GM12878 (cell line): ENCODE data around the gene CPNE6. TPM values are rescaled to one million over a fixed set of nuclear protein-coding genes. Genes with fewer than 3 reads are reported as not detected.

Source experiments
- ATAC-seq: fragments of 200-7000 bp; cut with Tn5 transposase; 3 replicates; pipeline ENCODE4 v1.9.1; 2020; ENCODE audit warnings: mild to moderate bottlenecking, moderate library complexity
- BruUV-seq: library from RNA; stranded (reverse); fragments of 400-500 nt; replicated peaks from 2 replicates; lab custom pipeline; 2021; lab: Mats Ljungman, UMichigan
- CTCF ChIA-PET: fragments of 300-600 bp; sonication (Branson Sonifier 250); formaldehyde crosslinking; extraction: SDS; loops from one replicate; lab custom pipeline; 2021; ENCODE audit warnings: inconsistent platforms; lab: Yijun Ruan, JAX
- POLR2A ChIA-PET: fragments of 350-600 bp; formaldehyde crosslinking; extraction: SDS; loops from one replicate; lab custom pipeline; 2021; ENCODE audit warnings: inconsistent platforms; lab: Charles Lee
- RAD21 ChIA-PET: fragments of 300-600 bp; sonication (Branson Sonifier 250); formaldehyde crosslinking; loops from one replicate; lab custom pipeline; 2023; ENCODE audit warnings: antibody characterized with exemption; ENCODE audit not compliant: unreplicated experiment; lab: Charles Lee
- SMC1A ChIA-PET: fragments of 300-600 bp; sonication (Branson Sonifier 250); formaldehyde crosslinking; loops from one replicate; lab custom pipeline; 2023; ENCODE audit not compliant: unreplicated experiment, uncharacterized antibody; lab: Charles Lee
- DNase-seq: peaks from one replicate; pipeline ENCODE4 v3.0.0-alpha.2; 2011; ENCODE audit warnings: low read depth, low spot score
- FAIRE-seq: peaks from 3 replicates; lab custom pipeline; 2011; peaks lifted over from hg19 to GRCh38; lab: Jason Lieb, UNC
- H2AFZ ChIP-seq: 2 replicates; pipeline ENCODE4 v1.6.0; 2011; ENCODE audit warnings: low read depth, low read length, control low read depth; ENCODE audit not compliant: control insufficient read depth
- H3K27ac ChIP-seq: 2 replicates; pipeline ENCODE4 v1.5.1; 2011; ENCODE audit warnings: control low read depth; ENCODE audit not compliant: control insufficient read depth, insufficient read depth
- H3K27me3 ChIP-seq, 2 experiments: replicated peaks in 1 of 2; 2 replicates each; pipeline versions ENCODE4 v1.6.0 to v1.6.1; 2011; ENCODE audit warnings: low read length in 1 of 2; ENCODE audit not compliant: control insufficient read depth in 2 of 2, insufficient read depth in 2 of 2
- H3K36me3 ChIP-seq, 2 experiments: 2 replicates each; pipeline ENCODE4 v1.5.1; 2011; ENCODE audit warnings: low read length in 1 of 2; ENCODE audit not compliant: control insufficient read depth in 2 of 2, insufficient read depth in 2 of 2
- H3K4me1 ChIP-seq: 2 replicates; pipeline ENCODE4 v1.6.1; 2011; ENCODE audit warnings: mild to moderate bottlenecking, low read length, moderate library complexity, mixed read lengths; ENCODE audit not compliant: control insufficient read depth, insufficient read depth
- H3K4me2 ChIP-seq: 2 replicates; pipeline ENCODE4 v1.6.0; 2011; ENCODE audit warnings: control low read depth; ENCODE audit not compliant: control insufficient read depth, insufficient read depth
- H3K4me3 ChIP-seq: fragments of 200-600 bp; sonication (generic); 2 replicates; pipeline ENCODE4 v1.5.1; 2016
- H3K79me2 ChIP-seq: 2 replicates; pipeline ENCODE4 v1.6.0; 2011; ENCODE audit warnings: low read length; ENCODE audit not compliant: control insufficient read depth, insufficient read depth
- H3K9ac ChIP-seq: 2 replicates; pipeline ENCODE4 v1.8.0; 2011; ENCODE audit warnings: low read length, control low read depth, mixed read lengths; ENCODE audit not compliant: control insufficient read depth, insufficient read depth
- H3K9me3 ChIP-seq: replicated peaks from 3 replicates; pipeline ENCODE4 v1.5.1; 2011; ENCODE audit warnings: mild to moderate bottlenecking, low read length; ENCODE audit not compliant: control insufficient read depth, insufficient read depth
- H4K20me1 ChIP-seq: 2 replicates; pipeline ENCODE4 v1.6.0; 2011; ENCODE audit not compliant: control insufficient read depth, insufficient read depth
- ATF2 ChIP-seq: IDR thresholded peaks from 2 replicates; pipeline ENCODE4 v1.6.1; 2012; ENCODE audit warnings: low read length, inconsistent platforms
- BCL3 ChIP-seq: IDR thresholded peaks from 2 replicates; pipeline ENCODE4 v1.6.1; 2011; ENCODE audit warnings: borderline replicate concordance, low read depth, mild to moderate bottlenecking, moderate library complexity, low read length; ENCODE audit not compliant: insufficient read depth, poor library complexity, severe bottlenecking
- BHLHE40 ChIP-seq, 2 experiments: fragments of 450-650 bp in 1 of 2; IDR thresholded peaks; 2 replicates each; pipeline ENCODE4 v1.6.1; 2011 to 2017; ENCODE audit warnings: low read depth in 2 of 2, borderline replicate concordance in 1 of 2, improper control_type of control experiment in 1 of 2, low read length in 1 of 2, mild to moderate bottlenecking in 1 of 2
- E2F8 ChIP-seq: fragments of 450-650 bp; IDR thresholded peaks from 2 replicates; pipeline ENCODE4 v1.6.1; 2018; ENCODE audit warnings: mild to moderate bottlenecking, low read depth, moderate library complexity; ENCODE audit not compliant: partially characterized antibody
- FOXM1 ChIP-seq: IDR thresholded peaks from 2 replicates; pipeline ENCODE4 v1.6.1; 2012; ENCODE audit warnings: low read depth, mild to moderate bottlenecking, inconsistent platforms, low read length, moderate library complexity
- GABPA ChIP-seq: IDR thresholded peaks from 2 replicates; pipeline ENCODE4 v1.6.1; 2014; ENCODE audit warnings: antibody characterized with exemption, low read depth, mild to moderate bottlenecking, inconsistent platforms
- GATAD2B ChIP-seq: fragments of 450-650 bp; conservative IDR thresholded peaks from 2 replicates; pipeline ENCODE4 v1.6.1; 2017; ENCODE audit warnings: low read depth, mild to moderate bottlenecking, moderate library complexity
- HCFC1 ChIP-seq: fragments of 150-350 bp; IDR thresholded peaks from 2 replicates; pipeline ENCODE4 v1.6.1; 2014; ENCODE audit warnings: low read length
- IRF3 ChIP-seq: fragments of 450-650 bp; IDR thresholded peaks from 2 replicates; pipeline ENCODE4 v1.6.1; 2014; ENCODE audit warnings: mild to moderate bottlenecking
- IRF4 ChIP-seq: IDR thresholded peaks from 2 replicates; pipeline ENCODE4 v1.6.1; 2011; ENCODE audit warnings: low read depth, low read length
- KLF5 ChIP-seq: fragments of 450-650 bp; IDR thresholded peaks from 2 replicates; pipeline ENCODE4 v1.6.1; 2014; ENCODE audit warnings: mild to moderate bottlenecking; ENCODE audit not compliant: partially characterized antibody
- MTA2 ChIP-seq: fragments of 450-650 bp; IDR thresholded peaks from 2 replicates; pipeline ENCODE4 v1.6.1; 2016; ENCODE audit warnings: low read depth, mild to moderate bottlenecking, moderate library complexity
- NR2C2 ChIP-seq: IDR thresholded peaks from 2 replicates; pipeline ENCODE4 v1.6.1; 2011; ENCODE audit warnings: borderline replicate concordance, low read depth; ENCODE audit not compliant: control insufficient read depth, insufficient read length
- POLR2AphosphoS2 ChIP-seq: IDR thresholded peaks from 2 replicates; pipeline ENCODE4 v1.6.1; 2011; ENCODE audit warnings: low read depth, mild to moderate bottlenecking, low read length, improper control_type of control experiment, moderate library complexity
- RB1 ChIP-seq: fragments of 450-650 bp; formaldehyde crosslinking; IDR thresholded peaks from 2 replicates; pipeline ENCODE4 v1.6.1; 2017; ENCODE audit warnings: mild to moderate bottlenecking, borderline replicate concordance
- SMAD5 ChIP-seq: IDR thresholded peaks from 2 replicates; pipeline ENCODE4 v1.6.1; 2016; ENCODE audit warnings: antibody characterized with exemption, low read depth
- SMC3 ChIP-seq: IDR thresholded peaks from 2 replicates; pipeline ENCODE4 v1.6.1; 2011; ENCODE audit warnings: low read length, improper control_type of control experiment, borderline replicate concordance
- ZNF622 ChIP-seq: fragments of 450-650 bp; IDR thresholded peaks from 2 replicates; pipeline ENCODE4 v1.6.1; 2017; ENCODE audit warnings: mild to moderate bottlenecking, inconsistent platforms
- WGBS: methylation state at CpG from one replicate; pipeline ENCODE4 v1.1.6; 2016; ENCODE audit warnings: low lambda C conversion rate; ENCODE audit not compliant: insufficient replicate concordance, insufficient coverage; ENCODE audit errors: missing lambda C conversion rate; 5-methylcytosine and 5-hydroxymethylcytosine counted together
- in situ Hi-C: fragments of 300-500 bp; cut with MboI; formaldehyde crosslinking; loops from 9 replicates; pipeline ENCODE4 v1.14.3; 2018; ENCODE audit warnings: mixed read lengths
- intact Hi-C: fragments of 100-400 bp; cut with micrococcal nuclease; formaldehyde crosslinking; loops from one replicate; pipeline ENCODE4 v1.14.2; 2022; ENCODE audit not compliant: unreplicated experiment
- polyA plus RNA-seq, 11 experiments: library from polyadenylated mRNA; depleted of rRNA in 4 of 11; unstranded in 6 of 11; stranded (reverse) in 5 of 11; fragments of >200 nt; fragmentation: Nextera tagmentation in 4 of 11; fragmentation: Illumina TruSeq in 1 of 11; extraction: Ambion mirVana in 4 of 11; extraction: Trizol in 1 of 11; gene quantifications; 1 replicate in 1 of 11; 2 replicates in 10 of 11; pipeline versions ENCODE4 v1.2.1 to v1.2.3, GENCODE V29; 2011 to 2016; ENCODE audit warnings: inconsistent platforms in 2 of 11, missing spikeins in 2 of 11, low read depth in 1 of 11
- total RNA-seq, 4 experiments: library from RNA; depleted of rRNA in 3 of 4; stranded (reverse); fragments of >200 nt in 3 of 4; fragmentation: Illumina TruSeq in 1 of 4; extraction: Trizol in 1 of 4; gene quantifications; 2 replicates each; pipeline versions ENCODE4 v1.2.1 to v1.2.3, GENCODE V29; 2013 to 2021

CPNE6 gene
- total and polyA plus RNA-seq, 10 of the 15 experiments (the other 5 are each of a cell fraction or from before 2014, with no cell fraction given) = 0.06 to 0.43 (median 0.18) TPM; not detected in 3

- Histone ChIP-seq H3K9me3 (no peaks in the 10 kb centered on the region), H3K27ac (no peak overlapping the region), H3K27me3 (no peaks in the 10 kb centered on the region), H3K9ac (no peak overlapping the region), H3K36me3 (no peaks in the 10 kb centered on the region), H3K4me3 (no peak overlapping the region), H3K79me2 (peaks cover 10% of the 10 kb centered on the region), H3K4me1 (0 out of 2 replicates have a peak, but pooled peaks cover 3% of the 10 kb centered on the region), H2AFZ (no peak overlapping the region), H4K20me1 (no peaks in the 10 kb centered on the region), H3K4me2 (no peak overlapping the region)
- RAD21 ChIA-PET = interaction anchor here (0.7 to 9.1 kb wide), 11 partner anchors 9 to 244 kb away, joined by 3 to 153 read pairs (median 4); partner anchors contain the start of genes IRF9, PSME2 and RNF31
- in situ Hi-C loops (loop anchor here (5.0 kb wide), 3 partner anchors 33 to 113 kb away; no protein-coding TSS in a partner anchor), intact Hi-C loops (loop anchor here (1.0 to 5.0 kb wide), 3 partner anchors 32 to 207 kb away; partner anchors contain the start of genes DHRS1 and NOP9)
- WGBS = 93% methylated on average over 4 of the region's 6 CpGs
- CTCF ChIA-PET = interaction anchor here (0.6 to 11.2 kb wide), 23 partner anchors 9 to 162 kb away, joined by 3 to 294 read pairs (median 7); partner anchors contain the start of genes CARMIL3, DCAF11, IRF9 and NRL
- BruUV-seq = no TSS peak
- TF ChIP-seq ZNF622 (no peak), RB1 (no peak), GABPA (no peak), HCFC1 (no peak), E2F8 (no peak), POLR2AphosphoS2 (no peak), ATF2 (no peak), FOXM1 (no peak), IRF4 (no peak), MTA2 (no peak), SMAD5 (no peak), BCL3 (no peak), KLF5 (no peak), GATAD2B (no peak), NR2C2 (no peak), IRF3 (no peak), SMC3 (no peak), BHLHE40 (IDR thresholded peaks at IDR 0.05; ENCODE audit: borderline replicate concordance in 1 of 2, low read depth in 2 of 2, low read length in 1 of 2) (no peak)
- FAIRE-seq = no peak
- no peak for DNase-seq
- POLR2A ChIA-PET = interaction anchor here (1.0 to 6.6 kb wide), 5 partner anchors 15 to 71 kb away, joined by 3 to 79 read pairs (median 6); partner anchors contain the start of genes DCAF11, IRF9 and NRL
- ATAC-seq = no peak
- SMC1A ChIA-PET = interaction anchor here (0.8 to 9.2 kb wide), 19 partner anchors 9 to 152 kb away, joined by 3 to 195 read pairs (median 5); partner anchors contain the start of genes DCAF11, IRF9, NRL and TINF2
Measured at GRCh38 chr14:24089890-24090289, 18.5 kb downstream of the CPNE6 start.
